ENCODE measurements around the gene CABP2.
A peak's percentile ranks its signal among the peaks of the same experiment; 100 is the strongest.

Gene CABP2

DNA sequence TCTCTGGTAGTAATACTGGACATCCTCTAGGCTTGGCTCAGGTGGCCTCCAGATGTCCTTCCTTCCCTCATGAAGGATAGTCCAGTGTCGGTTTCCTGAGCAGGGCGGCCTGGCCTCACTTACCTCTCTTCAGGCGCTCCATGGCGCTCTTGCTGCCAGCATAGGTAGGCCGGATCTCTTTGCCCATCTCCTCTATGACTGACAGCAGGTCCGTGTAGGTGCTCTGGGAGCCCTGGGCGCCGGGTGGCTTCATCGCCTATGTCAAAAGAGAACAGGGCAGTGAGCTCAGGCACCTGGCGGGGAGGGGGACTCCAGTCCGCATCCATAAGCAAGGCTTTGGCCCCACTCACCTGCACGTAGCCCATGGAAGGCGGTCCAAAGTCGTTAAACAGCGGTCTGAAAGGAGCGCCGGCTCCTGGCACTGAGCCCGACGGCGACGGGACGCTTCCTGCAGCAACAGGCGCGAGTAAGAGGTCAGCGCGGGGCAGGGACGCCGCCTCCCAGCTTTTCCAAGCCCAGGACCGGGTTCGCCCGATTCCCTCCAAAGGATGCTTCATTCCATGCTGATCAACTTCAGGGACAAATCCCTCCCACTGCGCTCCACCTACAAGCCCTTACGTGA lies 15.9 kb downstream of the CABP2 start:
- peak in 1 of 2 experiments; percentile 41 for DNase-seq

DNA sequence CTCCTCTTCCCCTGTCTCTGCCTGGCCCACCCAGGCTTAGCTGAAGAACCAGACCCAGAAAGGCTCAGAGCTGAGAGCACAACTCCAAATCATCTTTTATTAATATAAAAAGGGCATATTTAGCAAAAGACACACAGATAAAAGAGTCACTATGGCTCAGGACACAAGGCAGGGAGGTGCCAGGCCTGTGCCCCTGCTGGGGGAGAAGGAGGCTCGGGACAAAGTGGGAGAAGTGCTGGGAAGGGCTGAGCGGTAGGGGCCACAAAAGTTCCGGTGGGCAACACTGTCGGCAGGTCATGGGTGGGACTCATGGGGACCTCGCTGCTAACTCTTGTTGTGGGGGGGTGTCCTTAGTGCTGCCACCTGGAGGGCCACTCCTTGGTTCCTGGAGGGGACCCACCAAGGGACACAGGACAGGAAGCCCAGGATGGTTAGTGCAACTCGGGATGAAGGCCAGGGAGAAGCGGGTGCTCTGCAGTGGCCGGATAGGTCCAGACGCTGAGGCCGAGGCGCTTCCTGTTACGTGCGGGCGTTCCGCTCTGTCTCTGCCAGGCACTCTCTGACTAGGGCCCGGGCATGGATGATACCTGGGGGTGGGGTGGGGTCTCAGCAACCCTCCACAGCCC lies 16.7 kb downstream of the CABP2 start:
- DNase-seq: no peak

DNA sequence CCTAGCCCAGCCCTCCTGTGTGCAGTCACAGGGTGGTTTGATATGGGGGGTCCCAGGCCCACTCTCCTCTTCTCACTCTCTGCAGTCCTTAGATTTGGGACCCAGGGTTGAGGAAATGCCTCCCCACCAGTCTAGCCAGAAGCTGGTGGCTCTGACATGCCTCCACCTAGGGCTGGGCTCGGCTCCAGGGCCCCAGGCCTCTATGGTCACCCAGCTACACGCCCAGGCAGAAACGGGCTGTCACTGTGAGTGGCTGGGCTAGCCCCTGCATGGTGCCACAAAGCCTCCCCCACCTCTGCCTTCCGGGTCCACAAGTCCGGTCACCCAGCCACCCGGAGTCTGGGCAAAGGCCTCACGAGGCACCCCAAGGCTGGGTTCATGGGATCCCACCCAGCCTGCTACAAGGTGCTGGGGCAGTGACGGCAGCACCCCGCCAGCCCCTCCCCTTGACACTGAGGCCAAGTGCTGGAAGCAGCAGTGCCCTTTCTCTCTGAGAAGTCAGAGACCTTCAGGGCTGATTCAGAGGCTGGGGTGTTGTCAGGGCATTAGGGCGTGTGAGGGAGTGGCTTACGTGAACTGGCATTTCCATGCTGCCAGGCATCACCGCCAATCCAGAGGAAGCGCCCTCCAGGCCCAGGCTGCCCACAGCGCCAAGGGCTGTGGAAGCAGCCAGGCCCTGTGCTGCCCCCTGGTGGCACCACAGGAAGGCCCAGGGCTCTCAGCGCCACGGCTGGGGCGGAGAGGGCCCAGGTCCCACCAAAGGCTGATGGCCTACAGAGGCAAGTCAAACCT lies 17.4 kb downstream of the CABP2 start:
- peak; percentile 92 to 95 for DNase-seq

DNA sequence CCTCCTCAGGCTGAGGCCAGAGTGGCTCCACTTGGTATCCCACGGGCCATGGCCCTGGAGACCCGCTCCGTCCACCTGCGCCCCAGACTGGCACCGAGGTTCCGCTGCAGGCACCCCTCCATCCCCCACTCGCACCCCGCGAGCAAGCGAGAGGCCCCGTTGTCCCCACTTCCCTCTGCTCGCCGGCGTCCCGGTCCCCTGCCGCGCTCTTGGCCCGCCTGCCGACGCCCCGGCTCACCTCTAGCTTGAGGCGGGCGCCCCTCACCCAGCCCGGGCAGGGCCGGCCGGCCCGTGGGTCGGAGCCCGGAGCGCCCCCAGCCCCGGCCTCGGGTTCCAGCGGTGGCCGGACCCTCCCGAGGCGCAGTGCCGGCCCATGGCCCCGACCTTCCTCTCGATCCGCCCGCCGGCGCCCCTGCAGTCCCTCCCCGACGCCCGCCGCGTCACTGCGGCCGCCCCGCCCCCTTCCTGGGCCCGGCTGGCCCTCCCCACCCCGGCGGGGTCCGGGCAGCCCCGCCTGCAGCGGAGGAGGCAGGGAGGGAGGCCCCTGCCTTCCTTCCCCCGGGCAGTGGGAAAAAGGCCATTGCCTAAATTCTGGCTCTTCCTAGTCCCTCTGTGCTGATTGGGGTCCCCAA lies 18.2 kb downstream of the CABP2 start, which contains the start of gene PITPNM1:
Gene PITPNM1 (minus strand): TSS at position 414 of the 632 bp plus-strand sequence. CDS start 1,183 bp downstream, outside the sequence.
- DNase-seq: peak; percentile 85 to 89

DNA sequence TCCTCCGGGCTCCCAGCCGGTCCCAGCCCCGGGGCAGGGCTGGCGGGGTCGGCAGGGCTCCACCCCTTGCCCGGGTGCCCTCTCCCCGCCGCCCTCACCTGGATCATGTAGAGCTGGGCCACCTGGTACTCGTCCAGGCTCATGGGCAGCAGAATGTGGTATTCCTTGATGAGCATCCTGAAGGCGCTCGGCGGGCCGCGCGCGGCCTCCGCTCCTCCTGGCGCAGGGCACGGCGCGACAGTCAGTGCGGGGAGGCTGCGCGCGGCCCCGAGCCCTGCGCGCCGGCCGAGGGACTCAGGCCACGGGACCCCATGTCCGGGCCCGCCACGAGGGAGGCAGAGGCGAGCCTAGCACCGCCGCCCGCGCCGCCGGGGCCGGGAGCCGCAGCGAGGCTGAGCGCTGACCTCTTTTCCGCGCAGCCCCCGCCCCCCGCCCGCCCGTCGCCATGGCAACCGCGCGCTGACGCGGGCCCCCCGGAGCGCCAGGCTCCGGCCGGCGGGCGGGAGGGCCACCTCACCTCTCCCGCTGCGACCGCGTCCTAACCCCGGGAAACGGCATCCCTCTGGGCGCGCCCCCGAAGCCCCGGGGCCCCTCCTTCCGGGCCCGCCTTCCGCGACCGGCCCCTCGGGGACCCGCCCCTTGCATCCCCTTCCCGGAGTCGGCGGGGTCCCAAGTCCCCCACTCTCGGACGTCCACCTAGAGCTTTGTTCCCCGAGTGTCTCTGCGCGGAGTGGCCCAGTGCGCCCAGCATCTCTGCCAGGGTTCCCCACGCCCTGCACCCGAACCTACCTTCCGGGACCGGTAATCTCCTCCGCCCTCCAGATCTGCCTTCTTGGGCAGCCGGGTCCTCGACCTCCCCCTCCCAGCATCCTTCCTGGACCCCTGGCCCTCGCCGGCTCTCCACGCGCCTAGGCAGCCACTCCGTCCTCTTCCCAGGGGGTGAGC lies 19.0 kb downstream of the CABP2 start:
- DNase-seq: peak; percentile 56 to 59

- no peak for DNase-seq
These were observed 19.9 kb downstream of the CABP2 start for GRCh38 chr11:67503119-67504004.

- no peak for DNase-seq
These were observed 20.8 kb downstream of the CABP2 start for GRCh38 chr11:67502328-67502979.

DNA sequence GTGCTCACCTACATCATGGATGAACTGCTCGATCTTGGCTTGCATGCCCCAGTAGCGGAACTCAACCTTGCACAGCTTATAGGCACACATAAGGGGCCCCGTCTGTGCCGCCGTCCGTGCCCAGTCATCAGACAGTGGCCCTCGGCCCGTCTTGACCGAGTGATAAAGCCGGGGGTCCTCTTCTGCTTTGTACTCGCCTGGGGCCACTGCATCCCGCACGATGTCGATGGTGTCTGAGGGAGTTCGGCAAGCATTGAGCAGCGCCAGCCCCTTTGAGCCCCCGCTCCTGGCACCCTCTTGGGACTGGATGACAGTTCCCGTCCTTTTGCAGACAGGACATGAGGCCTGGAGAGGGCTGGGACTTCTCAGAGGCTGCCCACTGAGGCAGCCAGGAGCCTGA lies 21.4 kb downstream of the CABP2 start:
- no peak for DNase-seq

GRCh38 chr11:67500831-67501715 lies 22.2 kb downstream of the CABP2 start:
- no peak for DNase-seq

- no peak for DNase-seq
These were observed 22.8 kb downstream of the CABP2 start for GRCh38 chr11:67500484-67500821.

GRCh38 chr11:67499808-67500483 lies 23.3 kb downstream of the CABP2 start:
- no peak for DNase-seq

GRCh38 chr11:67498544-67498972 lies 24.7 kb downstream of the CABP2 start:
- DNase-seq: no peak

DNA sequence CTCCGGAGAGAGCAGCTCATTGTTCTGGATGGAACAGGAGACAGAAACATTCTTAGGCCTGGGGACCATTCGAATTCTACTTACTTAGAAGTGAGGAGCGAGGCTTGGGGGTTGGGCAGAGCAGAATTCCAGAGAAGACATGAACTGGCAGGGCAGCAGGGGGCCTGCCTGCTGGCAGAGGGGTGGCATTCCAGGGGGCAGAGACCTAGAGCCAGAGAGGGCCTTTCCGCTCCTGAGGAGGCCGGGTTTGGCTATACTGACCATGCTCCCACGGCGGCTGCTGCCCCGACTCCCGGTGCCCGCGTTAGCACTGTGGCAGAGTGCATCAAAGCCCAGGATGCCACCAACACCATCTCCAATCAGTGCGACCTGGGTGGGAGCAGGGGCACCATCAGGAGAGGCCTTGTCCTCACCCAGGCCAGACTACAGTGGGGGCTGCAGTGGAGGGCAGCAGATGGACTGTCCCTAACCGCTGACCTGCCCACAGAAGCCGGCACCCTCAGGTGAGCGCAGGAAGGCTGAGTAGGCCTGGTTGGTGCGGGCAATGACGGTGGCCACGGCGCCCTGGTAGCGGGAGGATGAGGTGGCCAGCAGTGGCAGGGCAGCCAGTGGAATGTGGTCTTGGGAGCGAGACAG lies 25.5 kb downstream of the CABP2 start:
- no peak for DNase-seq

- no peak for DNase-seq
These were observed 27.1 kb downstream of the CABP2 start for GRCh38 chr11:67496113-67496512.

GRCh38 chr11:67495234-67496005 lies 27.8 kb downstream of the CABP2 start:
- DNase-seq: no peak

DNA sequence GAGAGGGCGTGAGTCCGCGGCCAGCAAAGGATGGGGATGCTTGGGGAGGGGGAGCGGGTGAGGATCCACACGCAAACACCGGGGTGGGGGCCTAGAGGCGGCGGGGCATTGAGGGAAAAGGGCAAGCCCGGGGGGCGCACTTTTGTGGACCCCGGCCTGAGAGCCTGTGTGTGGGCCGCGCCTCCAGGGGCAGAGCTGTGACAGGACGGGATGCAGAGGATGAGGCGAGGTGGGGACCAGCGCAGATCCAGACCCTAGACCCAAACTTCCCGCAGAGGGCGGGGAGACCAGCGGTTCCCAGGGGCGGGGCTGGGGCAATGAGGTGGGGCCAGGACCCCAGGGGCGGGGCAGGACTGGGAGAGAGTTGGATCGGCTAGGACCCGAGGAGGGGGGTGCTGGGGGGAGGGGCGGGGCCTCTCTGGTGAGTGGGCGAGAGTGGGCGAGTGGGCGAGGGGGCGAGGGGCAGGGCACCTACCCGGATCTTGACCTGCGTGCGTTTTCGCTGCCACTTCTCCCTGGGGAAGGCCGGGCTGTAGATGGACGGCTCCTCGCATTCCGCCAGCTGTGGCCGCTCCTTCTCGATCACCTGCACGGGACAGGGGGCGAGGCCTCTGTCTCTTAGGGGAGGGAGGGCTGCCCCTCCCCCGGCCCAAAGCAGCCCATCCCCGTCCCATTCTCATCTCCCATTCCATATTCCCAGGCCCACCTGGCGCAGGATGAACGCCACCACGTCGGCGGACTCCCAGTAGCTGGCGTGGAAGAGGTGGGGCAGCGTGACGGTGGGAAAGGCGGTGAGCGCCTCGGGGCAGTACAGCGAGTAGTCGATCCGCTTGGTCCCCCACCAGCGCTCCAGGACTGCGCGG lies 28.6 kb downstream of the CABP2 start:
- no peak for DNase-seq

All from activated T-cell treated with anti-CD3 and anti-CD28 coated beads, Interleukin-2, amount 50 U/mL, for 48 hours (primary cell).